Measurements from ENCODE around the gene CCDC3.

- no peak for TF ChIP-seq CTCF (IDR thresholded peaks at IDR 0.05)
- TF ChIP-seq ZBTB33 (IDR thresholded peaks at IDR 0.05; ENCODE audit: borderline replicate concordance, low read depth): no peak
- no peak for TF ChIP-seq MAX (IDR thresholded peaks at IDR 0.05; ENCODE audit: low read depth)
- TF ChIP-seq TAF1 (IDR thresholded peaks at IDR 0.05; ENCODE audit: borderline replicate concordance, low read depth, low read length): no peak
- TF ChIP-seq RCOR1 (IDR thresholded peaks at IDR 0.05; ENCODE audit: low read length): no peak
- TF ChIP-seq FOXJ3 (CRISPR knock-in tag; IDR thresholded peaks at IDR 0.05): no peak
- TF ChIP-seq POLR2AphosphoS5 (IDR thresholded peaks at IDR 0.05; ENCODE audit: low read depth, low read length): no peak
- no peak for TF ChIP-seq EP300 (IDR thresholded peaks at IDR 0.05; ENCODE audit: borderline replicate concordance in 1 of 2, low read depth in 1 of 2, low read length in 1 of 2)
- no peak for TF ChIP-seq SMC3 (IDR thresholded peaks at IDR 0.05; ENCODE audit: low read depth, low read length)
- TF ChIP-seq JUND (IDR thresholded peaks at IDR 0.05): no peak
Measured at GRCh38 chr10:12872577-12872976, 128.9 kb downstream of the CCDC3 start.

All from SK-N-SH (cell line).